AG20443 (cell line): ENCODE data around the gene MVB12B.

Source experiments
- DNase-seq: peaks from one replicate; pipeline ENCODE4 v3.0.0; 2012; ENCODE audit warnings: low spot score, mixed read lengths

Gene MVB12B

DNA sequence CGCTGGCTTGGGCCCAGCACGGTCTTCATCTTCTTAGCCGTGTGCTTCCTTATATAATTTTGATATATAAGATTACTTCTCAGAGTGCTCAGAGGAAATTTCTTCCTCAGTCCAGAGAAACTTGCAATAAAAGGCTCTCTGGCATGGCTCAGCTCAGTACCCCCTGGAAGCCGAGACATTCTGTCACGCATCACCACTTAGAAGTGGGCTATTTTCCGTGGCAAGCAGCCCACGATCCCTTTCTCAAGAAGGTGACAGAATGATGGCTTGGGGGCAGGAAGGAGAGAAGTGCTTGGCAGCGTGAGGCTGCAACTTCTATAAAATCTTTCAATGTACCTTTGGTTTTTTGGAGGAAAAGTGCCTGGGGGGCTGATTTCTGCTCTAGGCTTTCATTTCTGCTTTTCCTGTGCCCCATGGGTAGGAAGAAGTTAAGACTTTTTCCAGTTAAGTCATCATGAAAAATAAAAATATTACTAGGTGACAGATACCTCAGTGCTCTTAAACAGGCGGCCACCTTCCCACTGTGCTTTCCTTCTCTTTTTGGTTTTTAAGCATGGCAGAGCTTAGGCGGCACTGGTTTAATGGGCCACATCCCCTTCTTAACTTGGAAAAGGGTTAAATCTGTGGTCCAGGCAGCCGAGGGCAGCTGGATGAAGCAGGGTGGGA, 104.6 kb downstream of the MVB12B start:
- DNase-seq: no peak

- DNase-seq: no peak
These were observed 106.0 kb downstream of the MVB12B start for GRCh38 chr9:126432659-126433058.

- no peak for DNase-seq
These were observed 108.5 kb downstream of the MVB12B start for GRCh38 chr9:126435105-126435504.

- DNase-seq: no peak
These were observed 109.0 kb downstream of the MVB12B start for GRCh38 chr9:126435626-126436025.

DNA sequence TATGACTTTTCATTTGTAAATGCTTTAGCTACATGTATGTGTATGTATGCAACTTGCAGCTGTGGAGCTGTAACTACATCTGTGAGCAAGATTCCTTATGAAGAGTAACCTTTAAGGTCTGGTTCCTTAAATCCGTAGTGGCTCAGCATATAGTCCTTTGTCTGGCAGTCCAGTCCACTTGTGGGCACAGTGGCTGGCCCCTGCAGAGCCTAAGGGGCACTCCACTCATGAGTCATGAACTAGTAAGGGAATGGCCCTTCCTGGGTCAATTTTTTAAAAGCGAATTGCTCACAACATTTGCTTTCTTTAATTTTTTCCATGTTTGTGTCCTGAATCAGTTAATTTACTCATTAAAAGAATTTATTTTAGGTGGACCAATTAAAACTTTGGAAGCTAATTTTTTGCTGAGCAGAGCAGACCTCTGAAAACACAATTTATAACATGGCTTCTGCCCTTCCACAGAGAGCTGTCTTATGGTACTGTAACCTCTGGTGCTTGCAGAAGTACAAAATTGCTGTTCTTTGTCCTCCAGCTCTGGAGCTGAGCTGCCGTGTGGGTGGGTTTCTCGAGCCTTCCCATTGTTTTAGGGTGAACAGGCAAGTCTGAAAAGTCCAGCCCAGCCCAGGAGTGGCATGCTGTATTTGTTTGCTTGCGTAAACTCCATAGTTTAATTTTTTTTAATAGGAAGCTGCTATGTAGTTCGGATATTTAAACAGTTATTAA, 110.1 kb downstream of the MVB12B start:
- DNase-seq: peak; percentile 39

- DNase-seq: no peak
These were observed 110.6 kb downstream of the MVB12B start for GRCh38 chr9:126437268-126437666.

- DNase-seq: no peak
These were observed 111.1 kb downstream of the MVB12B start for GRCh38 chr9:126437701-126438100.

DNA sequence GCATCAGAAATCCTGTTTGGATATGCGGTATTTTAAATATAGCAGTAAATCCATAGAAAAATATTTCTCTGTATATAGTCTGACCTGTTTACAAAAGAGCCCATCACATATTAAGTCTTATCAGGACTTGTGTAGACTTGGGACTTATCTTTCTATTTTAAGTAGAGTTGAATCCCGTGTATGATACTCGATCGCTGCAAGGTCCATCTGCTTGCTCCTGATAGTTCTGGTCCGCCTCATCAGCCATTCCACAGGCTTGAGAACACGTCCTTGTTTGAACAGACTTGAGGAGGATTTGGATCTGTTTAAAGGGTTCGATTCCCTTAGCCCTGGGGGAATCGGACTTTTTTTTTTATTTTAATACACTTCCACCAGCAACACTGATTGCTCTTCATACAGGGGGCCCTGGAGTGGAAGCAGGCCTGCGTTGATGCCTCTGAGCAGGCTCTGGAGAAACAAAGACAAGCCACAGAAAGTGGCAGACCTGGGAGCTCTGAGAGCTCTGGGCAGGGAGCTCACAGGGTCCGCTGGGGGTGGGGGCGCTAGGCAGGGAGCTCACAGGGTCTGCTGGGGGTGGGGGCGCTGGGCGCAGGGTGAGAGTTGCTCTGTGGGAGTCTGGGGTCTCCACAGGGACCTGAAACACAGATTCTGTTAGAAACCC, 112.2 kb downstream of the MVB12B start:
- DNase-seq: no peak

DNA sequence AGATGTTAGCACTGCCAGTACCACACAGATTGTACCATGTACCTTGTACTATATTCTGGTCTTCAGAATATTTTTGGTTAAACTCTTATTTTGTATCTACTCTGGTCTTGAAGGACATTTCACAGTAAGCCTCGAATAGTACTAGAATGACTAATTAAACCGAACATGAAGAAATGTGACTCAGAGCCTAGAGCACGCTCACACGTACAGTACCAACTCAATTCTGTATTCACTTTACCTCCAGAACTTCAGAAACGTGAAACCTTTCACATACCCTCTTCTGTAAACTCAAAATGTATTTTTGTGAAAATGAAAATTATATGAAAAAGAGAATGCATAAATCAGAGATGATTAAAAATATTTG, 112.8 kb downstream of the MVB12B start:
- peak; percentile 73 for DNase-seq

- DNase-seq: no peak
These were observed 113.4 kb downstream of the MVB12B start for GRCh38 chr9:126439883-126440653.

GRCh38 chr9:126440940-126441339, 114.3 kb downstream of the MVB12B start:
- peak; percentile 92 for DNase-seq

- no peak for DNase-seq
These were observed 116.0 kb downstream of the MVB12B start for GRCh38 chr9:126442636-126443035.

DNA sequence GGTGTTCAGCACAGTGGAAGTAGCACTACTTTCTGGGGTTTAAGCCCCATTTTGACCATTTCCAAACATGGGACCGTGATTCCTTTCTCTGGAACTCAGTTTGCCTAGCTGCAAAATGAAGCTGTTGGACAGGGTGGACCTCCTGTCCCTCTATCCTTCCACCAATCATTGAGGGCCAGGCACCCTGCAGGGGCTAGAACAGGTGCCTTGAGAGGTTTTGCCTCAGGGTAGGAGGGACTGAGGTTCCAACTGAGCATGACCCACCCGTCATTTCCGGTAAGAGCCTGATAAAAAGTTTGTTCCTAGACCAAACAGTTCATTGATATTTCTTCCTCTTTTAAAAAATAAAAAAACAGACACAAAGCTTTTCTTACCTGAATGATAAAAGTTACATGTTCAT, 116.5 kb downstream of the MVB12B start:
- no peak for DNase-seq

DNA sequence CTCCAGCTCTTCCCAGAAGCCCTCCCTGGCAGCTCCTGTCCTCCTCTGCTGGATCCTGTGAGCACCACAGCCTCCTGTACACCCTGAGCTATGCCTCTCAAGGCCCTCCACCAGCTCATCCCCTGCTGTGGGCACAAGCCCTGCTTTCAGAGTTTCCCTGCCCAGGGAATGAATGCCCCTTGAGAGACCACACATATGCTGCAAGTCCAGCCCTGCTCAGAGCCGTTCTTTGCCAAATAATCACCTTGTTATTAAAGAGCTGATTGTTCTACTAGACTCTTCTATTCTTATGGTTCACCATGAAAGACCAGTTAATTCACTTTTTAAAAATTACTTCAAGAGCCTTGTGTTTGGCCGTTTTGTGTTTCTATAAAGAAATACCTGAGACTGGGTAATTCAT, 121.5 kb downstream of the MVB12B start:
- DNase-seq: no peak

DNA sequence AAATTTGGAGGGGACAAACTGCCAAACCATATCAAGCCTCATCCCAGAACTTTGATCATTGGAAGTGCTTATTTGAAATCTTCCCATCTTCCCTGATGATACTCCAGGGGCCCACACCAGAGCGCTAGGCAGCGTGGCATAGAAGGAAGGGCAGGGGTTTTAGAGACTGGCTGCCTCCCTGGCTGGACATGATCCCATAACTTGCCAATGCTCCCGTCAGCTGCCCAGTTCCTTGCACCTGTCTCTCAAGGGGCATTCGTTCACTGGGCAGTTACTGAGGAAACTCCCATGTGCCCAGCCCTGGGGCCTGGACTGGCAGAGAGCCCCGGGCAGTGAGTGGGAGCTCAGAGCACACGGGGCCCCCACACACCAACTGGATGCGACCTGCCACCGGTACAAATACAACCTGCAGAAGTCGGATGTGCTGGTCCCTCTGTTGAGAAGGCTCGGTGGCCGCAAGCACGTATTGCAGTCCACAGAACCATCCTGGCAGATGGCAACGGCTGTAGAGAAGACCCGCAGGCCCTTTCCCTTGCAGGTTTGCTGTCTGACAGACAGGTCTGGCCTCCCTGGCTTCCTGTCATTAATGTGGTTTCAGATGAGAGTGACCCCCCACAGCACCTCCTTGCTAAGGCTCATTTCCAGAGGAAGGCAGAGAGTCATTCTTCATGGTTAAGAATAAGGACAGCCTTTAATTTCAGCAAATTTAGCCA, 122.4 kb downstream of the MVB12B start:
- DNase-seq: no peak

DNA sequence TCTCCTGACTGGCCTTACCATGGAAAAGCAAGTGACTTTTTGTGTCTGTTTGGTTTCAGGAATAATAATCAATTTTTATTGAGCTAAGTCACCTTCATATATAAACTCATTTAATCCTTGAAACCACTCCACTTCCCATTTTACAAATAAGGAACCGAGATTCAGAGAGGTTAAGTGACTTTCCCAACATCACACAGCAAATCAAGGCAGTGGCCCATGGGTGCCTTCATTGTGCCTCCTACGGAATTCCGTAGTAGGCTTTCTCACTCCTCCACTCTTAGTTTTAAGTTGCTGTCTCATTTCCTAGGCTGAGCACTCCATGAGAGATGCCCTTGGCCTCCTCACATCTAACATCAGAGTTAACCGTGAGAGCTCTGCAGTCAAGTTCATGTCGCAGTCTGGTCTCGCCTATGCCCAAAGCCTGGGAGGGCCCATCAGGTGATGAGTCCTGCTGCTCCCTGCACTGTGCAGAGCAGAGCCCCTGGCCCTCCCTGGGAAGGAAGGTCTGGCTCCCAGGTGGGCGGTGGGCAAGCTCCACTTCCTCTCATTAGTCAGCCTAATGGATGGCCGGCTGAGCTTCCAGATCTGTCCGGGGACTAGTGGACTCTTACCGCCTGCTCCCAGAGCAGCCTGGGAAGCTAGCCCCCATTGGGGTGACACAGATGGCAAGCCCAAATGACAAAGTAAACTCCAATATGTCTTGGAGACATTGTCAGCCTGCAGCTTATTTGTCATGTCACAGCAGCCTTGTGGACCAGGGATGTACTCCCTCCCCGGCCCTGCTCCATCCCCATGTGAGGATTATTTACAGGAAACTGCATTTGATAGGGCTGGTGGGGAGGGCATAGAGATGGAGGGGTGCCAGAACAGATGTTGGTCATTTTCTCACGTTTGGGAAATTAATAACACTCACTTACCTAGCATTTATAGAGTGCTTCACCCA, 123.4 kb downstream of the MVB12B start:
- DNase-seq: no peak

DNA sequence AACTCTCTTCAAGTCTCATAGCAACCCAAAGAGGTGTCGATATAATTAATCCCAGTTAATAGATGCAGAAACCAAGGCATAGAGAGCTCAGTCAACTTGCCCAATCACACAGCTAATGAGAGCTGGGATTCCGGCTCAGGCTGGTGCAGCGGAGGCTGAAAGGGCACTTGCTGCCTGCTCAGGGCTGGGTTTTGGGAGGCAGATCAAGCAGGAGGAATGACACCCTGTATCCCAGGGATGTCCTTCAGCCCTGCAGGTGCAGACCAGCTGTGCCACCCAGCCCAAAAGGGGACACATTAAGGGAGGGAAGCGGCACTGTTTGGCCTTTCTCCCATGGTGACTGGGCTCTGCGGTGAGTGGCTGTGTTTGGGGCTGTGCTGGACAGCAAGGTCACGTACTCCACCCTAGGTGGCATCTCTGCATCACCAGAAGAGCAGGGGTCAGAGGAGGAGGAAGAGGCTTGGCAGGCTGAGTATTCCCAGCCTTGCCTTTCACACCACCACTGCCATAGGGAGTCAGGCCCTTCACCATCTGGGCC, 124.1 kb downstream of the MVB12B start:
- DNase-seq: no peak

GRCh38 chr9:126451316-126451885, 124.8 kb downstream of the MVB12B start:
- DNase-seq: no peak

- no peak for DNase-seq
These were observed 125.5 kb downstream of the MVB12B start for GRCh38 chr9:126452106-126452505.
